ENCODE data around the gene RARRES2. TPM values are rescaled to one million over a fixed set of nuclear protein-coding genes. Genes with fewer than 3 reads are reported as not detected.

RARRES2 gene
- total and polyA plus RNA-seq, 2 of the 13 experiments (the other 11 are each of a cell fraction or from before 2014, with no cell fraction given), result 134 to 172 TPM

DNA sequence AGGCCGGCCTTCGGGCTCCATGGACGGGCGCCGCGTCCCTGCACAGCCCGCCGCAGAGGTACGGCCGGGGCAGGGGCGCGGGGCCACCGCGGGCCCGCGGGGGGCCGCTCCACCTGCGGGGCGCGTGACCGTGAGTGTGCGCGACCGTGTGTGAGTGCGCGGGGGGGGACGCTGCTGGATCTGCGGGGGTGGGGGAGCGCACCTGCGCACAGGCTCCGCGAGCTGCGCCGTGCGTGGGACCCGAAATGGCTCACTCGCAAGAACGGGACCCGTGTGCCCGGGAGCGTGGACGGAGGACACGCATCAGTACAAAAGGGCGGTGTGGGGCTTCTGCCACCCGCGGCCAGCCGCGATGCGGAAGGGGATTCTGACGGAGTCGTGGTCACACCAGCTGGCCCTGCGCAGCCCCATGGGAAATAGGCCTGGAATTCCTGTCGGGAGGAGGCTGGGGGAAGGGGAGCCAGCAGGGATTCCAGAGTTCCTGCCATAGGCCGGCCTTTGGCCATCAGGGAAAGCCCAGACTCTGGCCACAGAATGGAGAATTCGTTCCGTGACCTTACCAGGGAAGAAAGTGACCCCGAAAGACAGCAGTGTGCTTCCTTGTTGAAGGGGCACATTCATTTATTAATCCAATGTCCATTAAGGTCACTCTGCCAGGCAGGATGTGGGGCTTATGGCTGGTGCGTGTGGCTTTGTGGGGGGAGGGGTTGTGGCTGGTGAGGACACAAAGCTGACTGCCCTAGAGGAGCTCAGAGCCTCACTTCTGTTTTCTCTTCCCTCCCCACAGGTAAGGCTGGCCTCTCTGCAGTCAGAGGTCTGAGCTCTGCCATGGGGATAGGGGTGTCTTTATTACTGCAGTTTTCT lies 27.7 kb upstream of the RARRES2 start (continued):
- TF ChIP-seq, protein P1, sequence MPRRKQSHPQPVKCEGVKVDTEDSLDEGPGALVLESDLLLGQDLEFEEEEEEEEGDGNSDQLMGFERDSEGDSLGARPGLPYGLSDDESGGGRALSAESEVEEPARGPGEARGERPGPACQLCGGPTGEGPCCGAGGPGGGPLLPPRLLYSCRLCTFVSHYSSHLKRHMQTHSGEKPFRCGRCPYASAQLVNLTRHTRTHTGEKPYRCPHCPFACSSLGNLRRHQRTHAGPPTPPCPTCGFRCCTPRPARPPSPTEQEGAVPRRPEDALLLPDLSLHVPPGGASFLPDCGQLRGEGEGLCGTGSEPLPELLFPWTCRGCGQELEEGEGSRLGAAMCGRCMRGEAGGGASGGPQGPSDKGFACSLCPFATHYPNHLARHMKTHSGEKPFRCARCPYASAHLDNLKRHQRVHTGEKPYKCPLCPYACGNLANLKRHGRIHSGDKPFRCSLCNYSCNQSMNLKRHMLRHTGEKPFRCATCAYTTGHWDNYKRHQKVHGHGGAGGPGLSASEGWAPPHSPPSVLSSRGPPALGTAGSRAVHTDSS (CRISPR knock-in tag; conservative IDR thresholded peaks at IDR 0.05), result no peak
- TF ChIP-seq ZNF614 (CRISPR knock-in tag; IDR thresholded peaks at IDR 0.05; ENCODE audit: borderline replicate concordance) (no peak), GABPA (IDR thresholded peaks at IDR 0.05; ENCODE audit: low read depth, low read length) (no peak), GABPA (CRISPR knock-in tag; IDR thresholded peaks at IDR 0.05; ENCODE audit: low read depth) (no peak), KLF15 (CRISPR knock-in tag; IDR thresholded peaks at IDR 0.05; ENCODE audit: borderline replicate concordance) (peak; percentile 47; the same call in 1 of the 2 replicates), ZNF383 (CRISPR knock-in tag; IDR thresholded peaks at IDR 0.05; ENCODE audit: borderline replicate concordance) (no peak), ZNF121 (CRISPR knock-in tag; IDR thresholded peaks at IDR 0.05) (no peak), ZFYVE20 (CRISPR knock-in tag; IDR thresholded peaks at IDR 0.05; ENCODE audit: borderline replicate concordance, low read depth) (no peak), IKZF1 (IDR thresholded peaks at IDR 0.05) (no peak), ZNF670 (CRISPR knock-in tag; IDR thresholded peaks at IDR 0.05; ENCODE audit: borderline replicate concordance) (no peak), ZNF256 (CRISPR knock-in tag; conservative IDR thresholded peaks at IDR 0.05) (no peak), TEAD2 (CRISPR knock-in tag; IDR thresholded peaks at IDR 0.05) (no peak), ZFP82 (CRISPR knock-in tag; IDR thresholded peaks at IDR 0.05; ENCODE audit: borderline replicate concordance) (no peak), ZNF782 (CRISPR knock-in tag; IDR thresholded peaks at IDR 0.05; ENCODE audit: borderline replicate concordance) (no peak), POGZ (CRISPR knock-in tag; IDR thresholded peaks at IDR 0.05) (0 out of 2 replicates have a peak, but pooled peaks have one; percentile 35), SNAPC2 (CRISPR knock-in tag; IDR thresholded peaks at IDR 0.05) (no peak), ARID2 (CRISPR knock-in tag; IDR thresholded peaks at IDR 0.05; ENCODE audit: borderline replicate concordance) (no peak), HNRNPH1 (optimal IDR thresholded peaks at IDR 0.05; ENCODE audit: low read depth, low read length) (no peak), ZNF530 (CRISPR knock-in tag; IDR thresholded peaks at IDR 0.05; ENCODE audit: low read depth) (no peak), GFI1 (CRISPR knock-in tag; IDR thresholded peaks at IDR 0.05; ENCODE audit: borderline replicate concordance) (no peak), HOXA9 (CRISPR knock-in tag; IDR thresholded peaks at IDR 0.05; ENCODE audit: borderline replicate concordance) (no peak), RNF2 (conservative IDR thresholded peaks at IDR 0.05; ENCODE audit: low read depth) (no peak; the same call in 1 of the 2 replicates)
- TF ChIP-seq, protein P2, sequence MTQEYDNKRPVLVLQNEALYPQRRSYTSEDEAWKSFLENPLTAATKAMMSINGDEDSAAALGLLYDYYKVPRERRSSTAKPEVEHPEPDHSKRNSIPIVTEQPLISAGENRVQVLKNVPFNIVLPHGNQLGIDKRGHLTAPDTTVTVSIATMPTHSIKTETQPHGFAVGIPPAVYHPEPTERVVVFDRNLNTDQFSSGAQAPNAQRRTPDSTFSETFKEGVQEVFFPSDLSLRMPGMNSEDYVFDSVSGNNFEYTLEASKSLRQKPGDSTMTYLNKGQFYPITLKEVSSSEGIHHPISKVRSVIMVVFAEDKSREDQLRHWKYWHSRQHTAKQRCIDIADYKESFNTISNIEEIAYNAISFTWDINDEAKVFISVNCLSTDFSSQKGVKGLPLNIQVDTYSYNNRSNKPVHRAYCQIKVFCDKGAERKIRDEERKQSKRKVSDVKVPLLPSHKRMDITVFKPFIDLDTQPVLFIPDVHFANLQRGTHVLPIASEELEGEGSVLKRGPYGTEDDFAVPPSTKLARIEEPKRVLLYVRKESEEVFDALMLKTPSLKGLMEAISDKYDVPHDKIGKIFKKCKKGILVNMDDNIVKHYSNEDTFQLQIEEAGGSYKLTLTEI (CRISPR knock-in tag; conservative IDR thresholded peaks at IDR 0.05), result no peak
- TF ChIP-seq, protein P3, sequence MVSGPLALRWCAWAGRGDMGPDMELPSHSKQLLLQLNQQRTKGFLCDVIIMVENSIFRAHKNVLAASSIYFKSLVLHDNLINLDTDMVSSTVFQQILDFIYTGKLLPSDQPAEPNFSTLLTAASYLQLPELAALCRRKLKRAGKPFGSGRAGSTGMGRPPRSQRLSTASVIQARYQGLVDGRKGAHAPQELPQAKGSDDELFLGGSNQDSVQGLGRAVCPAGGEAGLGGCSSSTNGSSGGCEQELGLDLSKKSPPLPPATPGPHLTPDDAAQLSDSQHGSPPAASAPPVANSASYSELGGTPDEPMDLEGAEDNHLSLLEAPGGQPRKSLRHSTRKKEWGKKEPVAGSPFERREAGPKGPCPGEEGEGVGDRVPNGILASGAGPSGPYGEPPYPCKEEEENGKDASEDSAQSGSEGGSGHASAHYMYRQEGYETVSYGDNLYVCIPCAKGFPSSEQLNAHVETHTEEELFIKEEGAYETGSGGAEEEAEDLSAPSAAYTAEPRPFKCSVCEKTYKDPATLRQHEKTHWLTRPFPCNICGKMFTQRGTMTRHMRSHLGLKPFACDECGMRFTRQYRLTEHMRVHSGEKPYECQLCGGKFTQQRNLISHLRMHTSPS (CRISPR knock-in tag; IDR thresholded peaks at IDR 0.05; ENCODE audit: low read depth), result no peak
- TF ChIP-seq, protein P4, sequence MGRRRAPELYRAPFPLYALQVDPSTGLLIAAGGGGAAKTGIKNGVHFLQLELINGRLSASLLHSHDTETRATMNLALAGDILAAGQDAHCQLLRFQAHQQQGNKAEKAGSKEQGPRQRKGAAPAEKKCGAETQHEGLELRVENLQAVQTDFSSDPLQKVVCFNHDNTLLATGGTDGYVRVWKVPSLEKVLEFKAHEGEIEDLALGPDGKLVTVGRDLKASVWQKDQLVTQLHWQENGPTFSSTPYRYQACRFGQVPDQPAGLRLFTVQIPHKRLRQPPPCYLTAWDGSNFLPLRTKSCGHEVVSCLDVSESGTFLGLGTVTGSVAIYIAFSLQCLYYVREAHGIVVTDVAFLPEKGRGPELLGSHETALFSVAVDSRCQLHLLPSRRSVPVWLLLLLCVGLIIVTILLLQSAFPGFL (CRISPR knock-in tag; IDR thresholded peaks at IDR 0.05), result no peak

All from HepG2 (cell line).